HEK293 (cell line): ENCODE measurements around the gene MED28.

Source experiments
- CTCF ChIA-PET: fragments of 350-600 bp; formaldehyde crosslinking; extraction: SDS; loops from one replicate; lab custom pipeline; 2021; ENCODE audit warnings: antibody characterized with exemption; lab: Yijun Ruan, JAX
- POLR2A ChIA-PET: fragments of 300-600 bp; formaldehyde crosslinking; extraction: SDS; loops from one replicate; lab custom pipeline; 2020; ENCODE audit warnings: antibody characterized with exemption, inconsistent platforms; lab: Yijun Ruan, JAX
- H3K27ac ChIP-seq: fragments of 200-500 bp; sonication (Bioruptor generic); 2 replicates; pipeline ENCODE4 v1.5.1; 2014; ENCODE audit warnings: low read depth, low read length, control low read depth, inconsistent platforms; ENCODE audit errors: extremely low read depth
- H3K36me3 ChIP-seq, 2 experiments: fragments of 200-500 bp in 1 of 2; sonication (Bioruptor generic) in 1 of 2; 1 replicate in 1 of 2; 2 replicates in 1 of 2; pipeline ENCODE4 v1.5.1; 2014 to 2017; ENCODE audit warnings: inconsistent platforms in 2 of 2, low read length in 2 of 2; ENCODE audit not compliant: control insufficient read depth in 2 of 2, insufficient read depth in 1 of 2
- H3K4me1 ChIP-seq: fragments of 200-500 bp; sonication (Bioruptor generic); 2 replicates; pipeline ENCODE4 v1.5.1; 2014; ENCODE audit warnings: mild to moderate bottlenecking, low read length, inconsistent platforms; ENCODE audit not compliant: control insufficient read depth, insufficient read depth
- H3K4me3 ChIP-seq: 2 replicates; pipeline ENCODE4 v1.5.1; 2011; ENCODE audit warnings: low read depth, mild to moderate bottlenecking, control low read depth, low read length, moderate library complexity
- H3K9me3 ChIP-seq: fragments of 200-500 bp; sonication (Bioruptor generic); 2 replicates; pipeline ENCODE4 v1.5.1; 2014; ENCODE audit warnings: low read depth, low read length, inconsistent platforms; ENCODE audit not compliant: control insufficient read depth, insufficient read depth
- CTCF ChIP-seq: fragments of 450-650 bp; formaldehyde crosslinking; IDR thresholded peaks from 2 replicates; pipeline ENCODE4 v1.5.1; 2016; ENCODE audit warnings: missing biosample characterization, missing genetic modification characterization
- ELK4 ChIP-seq: IDR thresholded peaks from 2 replicates; pipeline ENCODE4 v1.6.1; 2011; ENCODE audit warnings: mild to moderate bottlenecking, low read depth, low read length, borderline replicate concordance
- GLI2 ChIP-seq: fragments of 450-650 bp; formaldehyde crosslinking; IDR thresholded peaks from 2 replicates; pipeline ENCODE4; 2017; ENCODE audit warnings: missing biosample characterization, missing genetic modification characterization, low read depth, borderline replicate concordance
- GLIS1 ChIP-seq: fragments of 450-650 bp; formaldehyde crosslinking; IDR thresholded peaks from 2 replicates; pipeline ENCODE4 v1.5.1; 2016; ENCODE audit warnings: missing biosample characterization, missing genetic modification characterization
- HIC1 ChIP-seq: fragments of 450-650 bp; formaldehyde crosslinking; IDR thresholded peaks from 2 replicates; pipeline ENCODE4 v1.5.1; 2016; ENCODE audit warnings: missing biosample characterization, missing genetic modification characterization
- HOXC10 ChIP-seq: sonication (generic); formaldehyde crosslinking; IDR thresholded peaks from 2 replicates; pipeline ENCODE4 v1.8.1; 2023; ENCODE audit warnings: mild to moderate bottlenecking, missing genetic modification reagents
- KLF17 ChIP-seq: fragments of 450-650 bp; formaldehyde crosslinking; IDR thresholded peaks from 2 replicates; pipeline ENCODE4 v1.5.1; 2016; ENCODE audit warnings: missing biosample characterization, missing genetic modification characterization
- MYNN ChIP-seq: fragments of 450-650 bp; formaldehyde crosslinking; IDR thresholded peaks from 2 replicates; pipeline ENCODE4 v1.5.1; 2016; ENCODE audit warnings: missing biosample characterization, missing genetic modification characterization, borderline replicate concordance
- SETDB1 ChIP-seq: IDR thresholded peaks from one replicate; pipeline ENCODE4 v1.6.1; 2017; ENCODE audit warnings: mild to moderate bottlenecking, low read length, moderate library complexity, mixed read lengths; ENCODE audit not compliant: insufficient read length
- SP2 ChIP-seq: fragments of 450-650 bp; formaldehyde crosslinking; IDR thresholded peaks from 2 replicates; pipeline ENCODE4 v1.5.1; 2016; ENCODE audit warnings: missing biosample characterization, missing genetic modification characterization
- ZBTB17 ChIP-seq: fragments of 450-650 bp; formaldehyde crosslinking; IDR thresholded peaks from 2 replicates; pipeline ENCODE4 v1.5.1; 2016; ENCODE audit warnings: missing biosample characterization, missing genetic modification characterization
- ZNF155 ChIP-seq: fragments of 450-650 bp; formaldehyde crosslinking; IDR thresholded peaks from 2 replicates; pipeline ENCODE4 v1.5.1; 2016; ENCODE audit warnings: missing biosample characterization, missing genetic modification characterization
- ZNF174 ChIP-seq: fragments of 450-650 bp; formaldehyde crosslinking; IDR thresholded peaks from 2 replicates; pipeline ENCODE4 v1.5.0; 2017; ENCODE audit warnings: missing biosample characterization, mild to moderate bottlenecking, missing genetic modification characterization
- ZNF239 ChIP-seq: fragments of 450-650 bp; formaldehyde crosslinking; IDR thresholded peaks from 2 replicates; pipeline ENCODE4 v1.5.1; 2016; ENCODE audit warnings: missing biosample characterization, missing genetic modification characterization
- ZNF292 ChIP-seq: fragments of 450-650 bp; formaldehyde crosslinking; IDR thresholded peaks from 2 replicates; pipeline ENCODE4 v1.5.1; 2016; ENCODE audit warnings: low read depth, missing biosample characterization, missing genetic modification characterization, borderline replicate concordance
- ZNF544 ChIP-seq: fragments of 450-650 bp; formaldehyde crosslinking; IDR thresholded peaks from 2 replicates; pipeline ENCODE4 v1.5.0; 2017; ENCODE audit warnings: missing biosample characterization, missing genetic modification characterization
- ZNF561 ChIP-seq: fragments of 450-650 bp; IDR thresholded peaks from 2 replicates; pipeline ENCODE4 v1.5.1; 2018; ENCODE audit warnings: missing biosample characterization, missing genetic modification characterization, borderline replicate concordance
- ZNF624 ChIP-seq: fragments of 450-650 bp; formaldehyde crosslinking; IDR thresholded peaks from 2 replicates; pipeline ENCODE4 v1.5.1; 2017; ENCODE audit warnings: missing biosample characterization, missing genetic modification characterization
- ZNF701 ChIP-seq: fragments of 450-650 bp; formaldehyde crosslinking; IDR thresholded peaks from 2 replicates; pipeline ENCODE4 v1.5.1; 2016; ENCODE audit warnings: missing biosample characterization, missing genetic modification characterization
- ZNF792 ChIP-seq: fragments of 450-650 bp; formaldehyde crosslinking; IDR thresholded peaks from 2 replicates; pipeline ENCODE4 v1.5.1; 2016; ENCODE audit warnings: missing biosample characterization, missing genetic modification characterization
- ZSCAN16 ChIP-seq: fragments of 450-650 bp; formaldehyde crosslinking; IDR thresholded peaks from 2 replicates; pipeline ENCODE4 v1.5.1; 2016; ENCODE audit warnings: missing biosample characterization, missing genetic modification characterization
- ZSCAN18 ChIP-seq: fragments of 450-650 bp; formaldehyde crosslinking; IDR thresholded peaks from 2 replicates; pipeline ENCODE4 v1.5.1; 2016; ENCODE audit warnings: missing biosample characterization, missing genetic modification characterization
- ZSCAN5A ChIP-seq: fragments of 450-650 bp; formaldehyde crosslinking; IDR thresholded peaks from 2 replicates; pipeline ENCODE4 v1.5.1; 2016; ENCODE audit warnings: missing biosample characterization, missing genetic modification characterization

MED28 gene

GRCh38 chr4:17636696-17637622, 22.5 kb downstream of the MED28 start (continued):
- TF ChIP-seq ZSCAN5A (tag by site-specific recombination) (no peak), CTCF (tag by site-specific recombination) (peak; percentile 48), GLIS1 (tag by site-specific recombination) (peak; percentile 30; the same call in 1 of the 2 replicates), HIC1 (tag by site-specific recombination) (no peak), ZSCAN16 (tag by site-specific recombination) (no peak), ZNF239 (tag by site-specific recombination) (no peak), MYNN (tag by site-specific recombination) (no peak)
- TF ChIP-seq, all 188 proteins: peak for 8

GRCh38 chr4:17639136-17639535, 24.7 kb downstream of the MED28 start:
- TF ChIP-seq ZSCAN16 (tag by site-specific recombination) (no peak), ZNF292 (tag by site-specific recombination) (no peak), ELK4 (no peak), ZNF544 (tag by site-specific recombination) (no peak)
- TF ChIP-seq, all 188 proteins: peak for 0
- ChIA-PET CTCF (interaction anchor here (2.1 kb wide), 1 partner anchor 90 kb away, joined by 8 read pairs; no protein-coding TSS in a partner anchor), POLR2A (no interaction called here)
- no peaks in the 10 kb centered on the region for H3K9me3 ChIP-seq
- no peak overlapping the region for H3K4me3 ChIP-seq
- H3K27ac ChIP-seq = no peak overlapping the region
- peaks cover 0 to 29% of the 10 kb centered on the region in 2 experiments; a peak in 1 of 3 replicates for H3K36me3 ChIP-seq
- no peaks in the 10 kb centered on the region for H3K4me1 ChIP-seq

GRCh38 chr4:17642398-17642783, 27.9 kb downstream of the MED28 start:
- Histone ChIP-seq H3K4me3 (no peak overlapping the region), H3K4me1 (no peaks in the 10 kb centered on the region), H3K9me3 (no peaks in the 10 kb centered on the region), H3K36me3 (peaks cover 0 to 10% of the 10 kb centered on the region in 2 experiments; a peak in 1 of 3 replicates), H3K27ac (no peak overlapping the region)
- ChIA-PET CTCF (interaction anchor here (0.7 kb wide), 1 partner anchor 93 kb away, joined by 3 read pairs; no protein-coding TSS in a partner anchor), POLR2A (no interaction called here)
- no peak for TF ChIP-seq ZNF624
- TF ChIP-seq ZNF792 (tag by site-specific recombination) = no peak
- TF ChIP-seq ZNF174 (tag by site-specific recombination) = no peak
- no peak for TF ChIP-seq SP2 (tag by site-specific recombination)
- TF ChIP-seq ZNF701 (tag by site-specific recombination) = no peak
- no peak for TF ChIP-seq SETDB1
- no peak for TF ChIP-seq GLI2
- TF ChIP-seq ZNF155 = no peak
- TF ChIP-seq ZNF561 (tag by site-specific recombination) = no peak
- no peak for TF ChIP-seq ZBTB17 (tag by site-specific recombination)
- no peak for TF ChIP-seq ZSCAN18 (tag by site-specific recombination)
- no peak for TF ChIP-seq KLF17 (tag by site-specific recombination)
- no peak for TF ChIP-seq HOXC10 (CRISPR knock-in tag)
